ENCODE results near the gene GLRA3. TPM values are rescaled to one million over a fixed set of nuclear protein-coding genes. Genes with fewer than 3 reads are reported as not detected.
"Not testable (repeated sequence)": the region's sequence is repeated elsewhere in the genome, so short reads cannot be mapped to it uniquely, and the experiment has no call there.

Gene GLRA3
- total RNA-seq, 4 donors from 2014 or later: not detected

DNA sequence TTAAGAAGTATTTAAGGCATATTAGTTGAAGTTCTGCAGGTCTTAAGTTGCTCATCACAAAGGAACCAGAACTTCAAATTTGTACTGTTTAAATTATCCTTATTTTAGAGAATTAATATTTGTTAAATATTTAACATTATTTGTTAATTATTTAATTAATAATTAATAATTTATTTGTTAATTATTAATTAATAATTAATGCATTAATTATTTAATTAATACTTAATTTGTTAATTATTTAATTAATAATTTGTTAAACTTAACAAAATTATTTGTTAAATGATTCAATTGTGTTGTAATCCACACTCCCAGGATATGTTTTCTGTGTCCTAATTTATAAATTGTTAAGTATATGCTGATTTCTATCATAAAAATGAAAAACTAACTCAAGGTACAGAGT, 129.4 kb downstream of the GLRA3 start:
- no peaks in the 10 kb centered on the region for H3K36me3 ChIP-seq
- H3K27ac ChIP-seq: no peak overlapping the region
- H3K27me3 ChIP-seq: no peaks in the 10 kb centered on the region
- H3K9me3 ChIP-seq: no peaks in the 10 kb centered on the region
- H3K4me1 ChIP-seq: peaks cover 0 to 8% (median 0%) of the 10 kb centered on the region in 4 donors
- H3K4me3 ChIP-seq: no peak overlapping the region
- TF ChIP-seq POLR2A (IDR thresholded peaks at IDR 0.05): no peak
- TF ChIP-seq, protein P1, sequence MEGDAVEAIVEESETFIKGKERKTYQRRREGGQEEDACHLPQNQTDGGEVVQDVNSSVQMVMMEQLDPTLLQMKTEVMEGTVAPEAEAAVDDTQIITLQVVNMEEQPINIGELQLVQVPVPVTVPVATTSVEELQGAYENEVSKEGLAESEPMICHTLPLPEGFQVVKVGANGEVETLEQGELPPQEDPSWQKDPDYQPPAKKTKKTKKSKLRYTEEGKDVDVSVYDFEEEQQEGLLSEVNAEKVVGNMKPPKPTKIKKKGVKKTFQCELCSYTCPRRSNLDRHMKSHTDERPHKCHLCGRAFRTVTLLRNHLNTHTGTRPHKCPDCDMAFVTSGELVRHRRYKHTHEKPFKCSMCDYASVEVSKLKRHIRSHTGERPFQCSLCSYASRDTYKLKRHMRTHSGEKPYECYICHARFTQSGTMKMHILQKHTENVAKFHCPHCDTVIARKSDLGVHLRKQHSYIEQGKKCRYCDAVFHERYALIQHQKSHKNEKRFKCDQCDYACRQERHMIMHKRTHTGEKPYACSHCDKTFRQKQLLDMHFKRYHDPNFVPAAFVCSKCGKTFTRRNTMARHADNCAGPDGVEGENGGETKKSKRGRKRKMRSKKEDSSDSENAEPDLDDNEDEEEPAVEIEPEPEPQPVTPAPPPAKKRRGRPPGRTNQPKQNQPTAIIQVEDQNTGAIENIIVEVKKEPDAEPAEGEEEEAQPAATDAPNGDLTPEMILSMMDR (IDR thresholded peaks at IDR 0.05): no peak
- TF ChIP-seq EP300 (IDR thresholded peaks at IDR 0.05): no peak
- DNase-seq (ENCODE audit: low spot score in 2 of 2): no peak

DNA sequence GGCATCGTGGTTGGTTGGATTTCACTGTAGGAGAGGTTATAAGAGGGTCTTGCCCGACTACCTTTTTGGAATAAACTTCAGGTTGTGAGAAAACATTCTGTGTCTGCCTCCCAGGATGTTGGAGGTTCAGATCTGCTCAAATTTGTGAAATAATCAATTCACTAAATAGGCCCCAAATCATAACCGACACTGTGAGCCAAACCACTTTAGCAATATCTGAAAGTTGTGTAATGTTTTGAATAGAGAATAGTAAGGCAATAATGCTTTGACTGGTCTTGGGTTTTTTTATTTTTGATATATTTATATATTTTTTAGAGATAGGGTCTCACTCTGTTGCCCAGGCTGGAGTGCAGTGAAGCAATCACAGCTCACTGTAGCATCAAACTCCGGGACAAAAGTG, 131.2 kb downstream of the GLRA3 start:
- TF ChIP-seq, protein P1 (IDR thresholded peaks at IDR 0.05): no peak
- TF ChIP-seq POLR2A (IDR thresholded peaks at IDR 0.05) (no peak), EP300 (IDR thresholded peaks at IDR 0.05) (no peak)
- H3K27ac ChIP-seq: no peak overlapping the region
- WGBS, 2 donors: 62 to 67% methylated on average over 4 of the region's 4 CpGs

DNA sequence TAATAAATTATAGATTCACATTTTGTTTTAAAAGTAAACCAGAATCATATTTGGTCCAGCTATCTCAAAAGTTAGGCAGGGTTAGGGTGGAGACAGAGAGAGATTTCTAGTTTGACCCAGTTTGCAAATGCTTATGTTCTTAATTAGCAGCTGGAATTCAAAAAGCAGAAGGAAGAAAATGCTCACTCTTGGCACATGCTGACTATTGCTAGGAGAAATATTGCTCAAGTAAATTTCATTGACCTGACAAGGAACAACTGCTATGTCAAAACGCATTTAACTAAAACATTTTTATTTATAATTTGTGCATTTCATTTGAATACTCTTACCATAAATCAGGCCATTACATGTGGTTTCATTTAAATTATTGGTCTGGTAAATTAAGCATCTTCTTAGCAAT, 131.8 kb downstream of the GLRA3 start:
- peaks cover 0 to 8% (median 0%) of the 10 kb centered on the region in 4 donors for H3K4me1 ChIP-seq
- peak in 1 of 2 donors; percentile 14 for DNase-seq (ENCODE audit: low spot score in 2 of 2)
- no peak overlapping the region for H3K27ac ChIP-seq
- no peaks in the 10 kb centered on the region for H3K36me3 ChIP-seq
- H3K27me3 ChIP-seq: no peaks in the 10 kb centered on the region
- WGBS, 2 donors: 37 to 39% methylated on average over 1 of the region's 1 CpG
- TF ChIP-seq EP300 (IDR thresholded peaks at IDR 0.05) (peak in 1 of 2 donors; percentile 43), POLR2A (IDR thresholded peaks at IDR 0.05) (no peak)
- TF ChIP-seq, protein P1 (IDR thresholded peaks at IDR 0.05): no peak
- no peaks in the 10 kb centered on the region for H3K9me3 ChIP-seq
- H3K4me3 ChIP-seq: no peak overlapping the region

More for the DNA sequence above, 131.2 kb downstream of the GLRA3 start:
- peaks cover 0 to 8% (median 0%) of the 10 kb centered on the region in 4 donors for H3K4me1 ChIP-seq
- no peaks in the 10 kb centered on the region for H3K36me3 ChIP-seq
- no peak overlapping the region for H3K4me3 ChIP-seq
- H3K9me3 ChIP-seq: no peaks in the 10 kb centered on the region
- no peak for DNase-seq (ENCODE audit: low spot score in 2 of 2)
- H3K27me3 ChIP-seq: no peaks in the 10 kb centered on the region

DNA sequence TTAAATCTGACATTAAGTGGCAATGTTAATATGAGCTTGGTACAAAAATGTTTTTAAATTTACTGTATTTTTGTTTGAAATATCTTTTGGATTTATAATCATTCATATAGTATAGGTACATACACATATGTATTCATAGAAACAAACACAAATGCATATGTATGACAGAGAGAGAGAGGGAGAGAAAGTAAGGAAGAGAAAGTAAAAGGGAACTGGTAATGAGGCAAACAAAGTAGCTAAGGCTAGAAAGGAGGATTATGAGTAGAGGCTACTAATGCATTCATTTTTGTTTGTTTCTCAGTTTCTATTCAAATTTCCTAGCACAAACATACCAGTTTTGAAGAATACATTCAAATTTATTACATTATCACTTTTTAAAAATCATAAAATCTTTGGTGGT, 132.4 kb downstream of the GLRA3 start:
- Histone ChIP-seq H3K36me3 (no peaks in the 10 kb centered on the region), H3K27ac (no peak overlapping the region), H3K4me3 (no peak overlapping the region), H3K9me3 (no peaks in the 10 kb centered on the region), H3K27me3 (no peaks in the 10 kb centered on the region), H3K4me1 (peaks cover 0 to 8% (median 0%) of the 10 kb centered on the region in 4 donors)
- DNase-seq (ENCODE audit: low spot score in 2 of 2): no peak
- TF ChIP-seq EP300 (IDR thresholded peaks at IDR 0.05) (no peak), POLR2A (IDR thresholded peaks at IDR 0.05) (no peak)
- TF ChIP-seq, protein P1 (IDR thresholded peaks at IDR 0.05): no peak

DNA sequence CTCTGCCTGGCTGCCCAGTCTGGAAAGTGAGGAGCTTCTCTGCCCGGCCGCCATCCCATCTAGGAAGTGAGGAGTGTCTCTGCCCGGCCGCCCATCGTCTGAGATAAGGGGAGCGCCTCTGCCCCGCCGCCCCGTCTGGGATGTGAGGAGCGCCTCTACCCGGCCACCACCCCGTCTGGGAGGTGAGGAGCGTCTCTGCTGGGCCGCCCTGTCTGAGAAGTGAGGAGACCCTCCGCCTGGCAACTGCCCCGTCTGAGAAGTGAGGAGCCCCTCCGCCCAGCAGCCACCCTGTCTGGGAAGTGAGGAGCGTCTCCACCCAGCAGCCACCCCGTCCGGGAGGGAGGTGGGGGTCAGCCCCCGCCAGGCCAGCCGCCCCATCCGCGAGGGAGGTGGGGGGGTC, 137.2 kb downstream of the GLRA3 start:
- not testable (repeated sequence) for H3K36me3 ChIP-seq; H3K27me3 ChIP-seq; H3K4me3 ChIP-seq; H3K27ac ChIP-seq; DNase-seq (ENCODE audit: low spot score in 2 of 2); H3K4me1 ChIP-seq
- peaks cover 0 to 17% (median 0%) of the 10 kb centered on the region in 4 donors for H3K9me3 ChIP-seq
- 89 to 98% methylated on average over 10 to 18 of the region's 24 CpGs for WGBS, 2 donors

DNA sequence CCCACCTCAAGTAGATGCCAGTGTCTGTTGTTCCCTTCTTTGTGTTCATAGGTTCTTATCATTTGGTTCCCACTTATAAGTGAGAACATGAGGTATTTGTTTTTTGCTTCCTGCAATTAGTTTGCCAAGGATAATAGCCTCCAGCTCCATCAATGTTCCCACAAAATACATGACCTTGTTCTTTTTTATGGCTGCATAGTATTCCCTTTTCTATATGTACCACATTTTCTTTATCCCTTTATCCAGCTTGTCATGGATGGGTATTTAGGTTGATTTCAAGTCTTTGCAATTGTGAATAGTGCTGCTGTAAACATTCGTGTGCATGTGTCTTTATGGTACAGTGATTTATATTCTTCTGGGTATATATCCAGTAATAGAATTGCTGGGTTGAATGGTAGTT, 138.4 kb downstream of the GLRA3 start:
- H3K27ac ChIP-seq: no peak overlapping the region
- peaks cover 0 to 17% (median 0%) of the 10 kb centered on the region in 4 donors for H3K9me3 ChIP-seq
- TF ChIP-seq, protein P1 (IDR thresholded peaks at IDR 0.05): no peak
- no peak for TF ChIP-seq EP300 (IDR thresholded peaks at IDR 0.05)
- no peak for TF ChIP-seq POLR2A (IDR thresholded peaks at IDR 0.05)
- 86 to 93% methylated on average over 1 of the region's 1 CpG for WGBS, 2 donors
- no peak overlapping the region for H3K4me3 ChIP-seq
- DNase-seq (ENCODE audit: low spot score in 2 of 2): no peak
- H3K27me3 ChIP-seq: no peaks in the 10 kb centered on the region
- no peaks in the 10 kb centered on the region for H3K36me3 ChIP-seq
- no peaks in the 10 kb centered on the region for H3K4me1 ChIP-seq

Measured in tibial nerve (tissue), 4 donors.